ENCODE data around the gene TUBGCP4.

- TF ChIP-seq EZH2 (IDR thresholded peaks at IDR 0.05) (no peak), SP1 (IDR thresholded peaks at IDR 0.05; ENCODE audit: low read depth) (no peak), ZNF274 (IDR thresholded peaks at IDR 0.05; ENCODE audit: low read depth, low read length) (no peak), CTCF (IDR thresholded peaks at IDR 0.05 in 2 of 3, conservative IDR thresholded peaks at IDR 0.05 in 1 of 3; ENCODE audit: borderline replicate concordance in 1 of 3, insufficient read depth in 1 of 3, low read depth in 2 of 3, low read length in 2 of 3) (no peak)
Observed at GRCh38 chr15:43382310-43382709, 11.4 kb downstream of the TUBGCP4 start.
